GM06990 (cell line): Measurements from ENCODE around the gene TLR7.

ENCODE experiments used
- DNase-seq: peaks from one replicate; pipeline ENCODE4 v3.0.0-alpha.2; 2011; ENCODE audit not compliant: insufficient read length; ENCODE audit errors: extremely low read depth
- H3K27me3 ChIP-seq: replicated peaks from 2 replicates; pipeline ENCODE4 v1.6.0; 2011; ENCODE audit warnings: low read length; ENCODE audit not compliant: control insufficient read depth, insufficient read depth
- H3K36me3 ChIP-seq: 2 replicates; pipeline ENCODE4 v1.5.1; 2011; ENCODE audit warnings: low read length; ENCODE audit not compliant: control insufficient read depth, insufficient read depth
- H3K4me3 ChIP-seq: replicated peaks from 2 replicates; pipeline ENCODE4 v1.5.1; 2011; ENCODE audit warnings: low read depth, mild to moderate bottlenecking, control low read depth, low read length
- CTCF ChIP-seq: IDR thresholded peaks from 2 replicates; pipeline ENCODE4 v1.5.1; 2011; ENCODE audit warnings: low read length, control low read depth, mild to moderate bottlenecking, inconsistent platforms; ENCODE audit not compliant: insufficient read depth, poor library complexity, severe bottlenecking

Gene TLR7

GRCh38 chrX:12866451-12867377 is at the start of gene TLR7:
TSS of gene TLR7 (plus strand) at chrX:12867072. CDS start at chrX:12867579, 507 bp downstream.
- no peak for TF ChIP-seq CTCF
- no peak for DNase-seq
- Histone ChIP-seq H3K36me3 (no peaks in the 10 kb centered on the region), H3K27me3 (no peaks in the 10 kb centered on the region), H3K4me3 (peak within 1 kb of the TSS; percentile 62)

DNA sequence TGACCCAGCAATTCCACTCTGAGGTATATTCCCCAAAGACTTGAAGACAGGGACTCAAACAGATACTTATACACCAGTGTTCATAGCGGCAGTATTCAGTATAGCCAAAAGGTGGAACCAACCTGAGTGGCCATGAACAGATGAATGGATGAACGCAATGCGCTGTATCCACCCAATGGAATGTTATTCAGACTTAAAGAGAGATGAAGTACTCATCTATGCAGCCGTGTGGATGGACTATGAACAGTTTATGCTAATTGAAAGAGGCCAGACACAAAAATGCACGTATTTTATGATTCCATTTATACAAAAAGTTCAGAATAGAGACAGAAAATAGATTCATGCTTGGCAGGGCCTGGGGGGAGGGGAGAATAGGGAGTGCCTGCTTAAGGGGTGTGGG is 49.3 kb upstream of the TLR7 start:
- no peak for DNase-seq
- Histone ChIP-seq H3K4me3 (no peak overlapping the region), H3K36me3 (peaks cover 3% of the 10 kb centered on the region), H3K27me3 (no peaks in the 10 kb centered on the region)
- TF ChIP-seq CTCF = no peak

DNA sequence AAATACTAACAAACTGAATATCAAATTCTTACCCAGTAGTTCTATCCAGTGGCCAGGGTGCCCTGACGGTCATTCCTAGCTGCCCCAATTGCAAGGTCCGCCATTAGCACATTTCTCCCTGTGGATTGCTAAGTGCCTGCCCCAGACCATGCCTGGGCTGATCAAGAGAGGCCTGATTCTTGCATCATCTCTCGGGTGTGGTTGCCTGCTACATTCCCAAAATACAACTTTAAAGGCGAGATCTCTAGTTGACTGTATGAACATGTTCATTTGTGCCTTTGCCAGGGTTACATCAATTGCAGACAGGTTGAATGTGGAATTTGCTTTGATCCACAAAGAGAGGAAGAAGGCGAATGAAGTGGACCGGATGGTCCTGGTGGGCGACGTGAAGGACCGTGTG is 47.6 kb upstream of the TLR7 start:
- no peak for TF ChIP-seq CTCF
- no peak for DNase-seq
- no peaks in the 10 kb centered on the region; the same call in none of the 2 replicates for H3K36me3 ChIP-seq

GRCh38 chrX:12820737-12821136 is 46.1 kb upstream of the TLR7 start:
- Histone ChIP-seq H3K36me3 (no peaks in the 10 kb centered on the region; the same call in 1 of the 2 replicates), H3K27me3 (no peaks in the 10 kb centered on the region)
- no peak for DNase-seq

More for the DNA sequence above, 47.6 kb upstream of the TLR7 start:
- no peaks in the 10 kb centered on the region for H3K27me3 ChIP-seq
- no peak overlapping the region for H3K4me3 ChIP-seq

GRCh38 chrX:12824944-12825343 is 41.9 kb upstream of the TLR7 start:
- TF ChIP-seq CTCF = no peak
- H3K27me3 ChIP-seq = no peaks in the 10 kb centered on the region
- DNase-seq = no peak
- H3K36me3 ChIP-seq = no peaks in the 10 kb centered on the region
- no peak overlapping the region for H3K4me3 ChIP-seq

More at GRCh38 chrX:12820737-12821136, 46.1 kb upstream of the TLR7 start:
- no peak for TF ChIP-seq CTCF
- H3K4me3 ChIP-seq = no peak overlapping the region
